Peyer's patch (tissue), 4 donors: ENCODE data around the gene LYPD1. TPM values are rescaled to one million over a fixed set of nuclear protein-coding genes. Genes with fewer than 3 reads are reported as not detected.

ENCODE experiments used
- DNase-seq, 3 donors: peaks; one replicate each; pipeline ENCODE4 v3.0.0-alpha.2; 2017 to 2019
- H3K27ac ChIP-seq, 4 donors: fragments of 200-600 bp; sonication (generic); one replicate each; pipeline ENCODE4 v1.5.1; 2016 to 2019
- H3K27me3 ChIP-seq, 2 donors: fragments of 200-600 bp; sonication (generic); one replicate each; pipeline ENCODE4 v1.5.1; 2019
- H3K36me3 ChIP-seq, 3 donors: fragments of 200-600 bp; sonication (generic); one replicate each; pipeline ENCODE4 v1.5.1; 2016 to 2019
- H3K4me1 ChIP-seq, 4 donors: fragments of 200-600 bp; sonication (generic); one replicate each; pipeline ENCODE4 v1.5.1; 2016 to 2019
- H3K4me3 ChIP-seq, 4 donors: fragments of 200-600 bp; sonication (generic); 1 replicate in 3 of 4; 2 replicates in 1 of 4; pipeline ENCODE4 v1.5.1; 2016 to 2019; ENCODE audit warnings: mild to moderate bottlenecking in 1 of 4
- H3K9me3 ChIP-seq, 4 donors: fragments of 200-600 bp; sonication (generic); one replicate each; pipeline ENCODE4 v1.5.1; 2016 to 2019; ENCODE audit warnings: mild to moderate bottlenecking in 1 of 4
- CTCF ChIP-seq, 6 experiments: fragments of 450-650 bp in 4 of 6; fragments of 200-600 bp in 2 of 6; sonication (generic) in 1 of 6; IDR thresholded peaks; one replicate each; pipeline ENCODE4 v1.5.1; 2017 to 2019; ENCODE audit warnings: antibody characterized with exemption in 6 of 6, mild to moderate bottlenecking in 3 of 6, moderate library complexity in 1 of 6
- POLR2A ChIP-seq, 2 donors: fragments of 450-650 bp; IDR thresholded peaks; one replicate each; pipeline ENCODE4 v1.5.1; 2017; ENCODE audit warnings: antibody characterized with exemption in 2 of 2, mild to moderate bottlenecking in 2 of 2, moderate library complexity in 2 of 2
- total RNA-seq, 4 donors: library from RNA; depleted of rRNA; stranded (reverse); fragments of >200 nt; gene quantifications; one replicate each; pipeline ENCODE4 v1.1.0, GENCODE V29; 2016

Gene LYPD1
- total RNA-seq, 4 donors from 2014 or later = 0.88 TPM; not detected in 3

DNA sequence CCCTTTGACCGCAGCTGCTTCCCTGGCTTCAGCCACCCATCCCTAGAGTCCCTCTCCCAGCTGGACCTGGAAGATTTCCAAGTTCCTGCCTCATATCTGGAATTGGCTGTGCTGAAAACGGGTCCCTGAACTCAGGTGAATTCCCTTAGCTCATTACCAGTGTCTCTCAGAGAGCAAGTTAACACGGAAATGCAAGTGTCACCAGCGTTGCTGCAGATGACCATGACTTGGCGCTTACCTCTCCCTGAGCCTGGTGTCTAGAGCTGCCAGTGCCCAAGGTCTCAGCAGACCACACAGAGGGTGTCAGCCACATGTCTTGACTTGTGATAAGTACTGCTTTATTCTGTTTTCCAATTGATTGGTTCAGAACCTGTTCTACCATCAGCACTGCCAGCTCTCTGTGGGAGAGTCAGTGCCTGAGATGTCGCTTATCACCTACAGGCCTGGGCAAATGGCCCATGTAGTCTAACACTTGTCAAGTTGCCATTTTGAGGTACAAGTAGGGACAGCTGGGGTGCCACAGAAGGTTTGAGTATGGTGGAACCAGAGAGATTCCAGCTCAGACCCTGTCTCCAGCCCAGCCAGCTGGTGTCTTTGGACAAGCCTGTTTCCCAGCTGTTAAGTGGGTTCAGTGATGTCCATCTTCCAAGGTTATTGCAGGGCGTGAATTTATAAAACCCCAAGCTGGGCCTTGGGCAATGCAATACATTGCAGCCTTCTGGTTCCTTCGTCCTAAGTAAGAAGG is 48.7 kb downstream of the LYPD1 start:
- no peak for DNase-seq
- Histone ChIP-seq H3K9me3 (no peaks in the 10 kb centered on the region), H3K4me3 (no peak overlapping the region), H3K27ac (no peak overlapping the region), H3K4me1 (no peaks in the 10 kb centered on the region), H3K27me3 (no peaks in the 10 kb centered on the region), H3K36me3 (no peaks in the 10 kb centered on the region)
- TF ChIP-seq POLR2A (IDR thresholded peaks at IDR 0.05) (no peak), CTCF (IDR thresholded peaks at IDR 0.05) (no peak)

DNA sequence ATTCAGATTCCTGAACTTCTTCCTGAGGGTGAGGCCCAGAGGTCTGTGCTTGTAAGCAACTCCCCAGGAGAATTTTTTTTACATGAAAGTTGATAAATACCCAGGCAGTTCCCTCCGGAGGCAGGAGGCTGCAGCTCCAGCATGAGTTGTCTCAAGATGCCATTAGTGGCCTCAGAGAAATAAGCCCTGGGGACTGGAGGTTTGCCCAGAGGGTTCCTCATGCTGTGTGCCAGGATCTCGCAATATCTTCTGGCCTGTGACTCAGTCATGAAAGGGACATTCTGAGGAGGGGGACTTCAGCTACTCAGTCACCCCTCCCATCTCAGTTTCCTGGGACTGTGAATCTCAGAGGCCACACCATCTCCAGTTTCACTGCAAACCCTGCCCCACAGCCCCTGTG is 49.9 kb downstream of the LYPD1 start:
- TF ChIP-seq POLR2A (IDR thresholded peaks at IDR 0.05) = no peak
- TF ChIP-seq CTCF (IDR thresholded peaks at IDR 0.05) = no peak
- no peak overlapping the region for H3K27ac ChIP-seq
- H3K9me3 ChIP-seq = no peaks in the 10 kb centered on the region
- H3K36me3 ChIP-seq = no peaks in the 10 kb centered on the region
- no peak overlapping the region for H3K4me3 ChIP-seq
- no peaks in the 10 kb centered on the region for H3K4me1 ChIP-seq
- no peak for DNase-seq
- H3K27me3 ChIP-seq = no peaks in the 10 kb centered on the region

- H3K36me3 ChIP-seq = no peaks in the 10 kb centered on the region
- H3K4me1 ChIP-seq = no peaks in the 10 kb centered on the region
- no peak overlapping the region for H3K27ac ChIP-seq
- no peaks in the 10 kb centered on the region for H3K27me3 ChIP-seq
- no peaks in the 10 kb centered on the region for H3K9me3 ChIP-seq
- no peak for TF ChIP-seq POLR2A (IDR thresholded peaks at IDR 0.05)
- no peak for TF ChIP-seq CTCF (IDR thresholded peaks at IDR 0.05)
- DNase-seq = no peak
- no peak overlapping the region for H3K4me3 ChIP-seq
These were observed 51.3 kb downstream of the LYPD1 start for GRCh38 chr2:132618734-132619133.

GRCh38 chr2:132617989-132618388 is 52.0 kb downstream of the LYPD1 start:
- no peaks in the 10 kb centered on the region for H3K9me3 ChIP-seq
- no peaks in the 10 kb centered on the region for H3K36me3 ChIP-seq
- DNase-seq = no peak
- H3K4me1 ChIP-seq = no peaks in the 10 kb centered on the region
- H3K27ac ChIP-seq = no peak overlapping the region
- no peaks in the 10 kb centered on the region for H3K27me3 ChIP-seq
- TF ChIP-seq POLR2A (IDR thresholded peaks at IDR 0.05) = no peak
- no peak for TF ChIP-seq CTCF (IDR thresholded peaks at IDR 0.05)
- no peak overlapping the region for H3K4me3 ChIP-seq

GRCh38 chr2:132615329-132616085 is 54.5 kb downstream of the LYPD1 start:
- Histone ChIP-seq H3K4me3 (no peak overlapping the region), H3K9me3 (no peaks in the 10 kb centered on the region), H3K27me3 (no peaks in the 10 kb centered on the region), H3K36me3 (no peaks in the 10 kb centered on the region), H3K27ac (no peak overlapping the region), H3K4me1 (no peaks in the 10 kb centered on the region)
- no peak for DNase-seq
- TF ChIP-seq CTCF (IDR thresholded peaks at IDR 0.05) (no peak), POLR2A (IDR thresholded peaks at IDR 0.05) (no peak)
